HL-60 (cell line): ENCODE data around the gene TMEM178A.
A peak's percentile ranks its signal among the peaks of the same experiment; 100 is the strongest.

Experiments used
- GABPA ChIP-seq: IDR thresholded peaks from 2 replicates; pipeline ENCODE4 v1.6.1; 2012; ENCODE audit warnings: low read depth
- SPI1 ChIP-seq: IDR thresholded peaks from 2 replicates; pipeline ENCODE4 v1.6.1; 2012; ENCODE audit warnings: low read depth, mild to moderate bottlenecking, borderline replicate concordance
- TF ChIP-seq, protein P1 (sequence below): IDR thresholded peaks from one replicate; pipeline ENCODE4 v1.5.1; 2011; ENCODE audit warnings: low read length, control low read depth, inconsistent platforms; ENCODE audit not compliant: insufficient read depth
- TF ChIP-seq, protein P2 (sequence below): IDR thresholded peaks from 2 replicates; pipeline ENCODE4 v1.6.1; 2012; ENCODE audit warnings: low read depth; ENCODE audit not compliant: insufficient replicate concordance

DNA sequence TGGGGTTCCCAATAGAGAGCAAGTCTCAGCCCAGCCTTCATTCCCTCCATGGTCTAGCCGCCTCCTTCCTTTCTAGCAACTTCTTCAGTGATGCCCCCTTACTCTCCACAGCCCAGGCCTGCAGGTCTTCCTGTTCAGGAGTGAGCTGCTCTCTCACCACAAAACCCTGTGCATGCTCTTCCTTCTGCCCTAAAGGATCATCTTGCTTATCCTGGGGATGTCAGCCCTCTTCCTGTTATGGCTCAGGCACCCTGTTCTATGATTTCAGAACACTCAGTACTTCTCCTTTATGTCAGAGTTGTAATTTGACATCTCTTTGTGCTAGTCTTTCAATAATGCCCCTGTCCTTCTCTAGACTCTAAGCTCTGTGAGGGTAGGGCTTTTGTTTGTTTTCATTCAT is 19.4 kb downstream of the TMEM178A start:
- TF ChIP-seq, protein P1, sequence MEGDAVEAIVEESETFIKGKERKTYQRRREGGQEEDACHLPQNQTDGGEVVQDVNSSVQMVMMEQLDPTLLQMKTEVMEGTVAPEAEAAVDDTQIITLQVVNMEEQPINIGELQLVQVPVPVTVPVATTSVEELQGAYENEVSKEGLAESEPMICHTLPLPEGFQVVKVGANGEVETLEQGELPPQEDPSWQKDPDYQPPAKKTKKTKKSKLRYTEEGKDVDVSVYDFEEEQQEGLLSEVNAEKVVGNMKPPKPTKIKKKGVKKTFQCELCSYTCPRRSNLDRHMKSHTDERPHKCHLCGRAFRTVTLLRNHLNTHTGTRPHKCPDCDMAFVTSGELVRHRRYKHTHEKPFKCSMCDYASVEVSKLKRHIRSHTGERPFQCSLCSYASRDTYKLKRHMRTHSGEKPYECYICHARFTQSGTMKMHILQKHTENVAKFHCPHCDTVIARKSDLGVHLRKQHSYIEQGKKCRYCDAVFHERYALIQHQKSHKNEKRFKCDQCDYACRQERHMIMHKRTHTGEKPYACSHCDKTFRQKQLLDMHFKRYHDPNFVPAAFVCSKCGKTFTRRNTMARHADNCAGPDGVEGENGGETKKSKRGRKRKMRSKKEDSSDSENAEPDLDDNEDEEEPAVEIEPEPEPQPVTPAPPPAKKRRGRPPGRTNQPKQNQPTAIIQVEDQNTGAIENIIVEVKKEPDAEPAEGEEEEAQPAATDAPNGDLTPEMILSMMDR = no peak
- TF ChIP-seq, protein P2, sequence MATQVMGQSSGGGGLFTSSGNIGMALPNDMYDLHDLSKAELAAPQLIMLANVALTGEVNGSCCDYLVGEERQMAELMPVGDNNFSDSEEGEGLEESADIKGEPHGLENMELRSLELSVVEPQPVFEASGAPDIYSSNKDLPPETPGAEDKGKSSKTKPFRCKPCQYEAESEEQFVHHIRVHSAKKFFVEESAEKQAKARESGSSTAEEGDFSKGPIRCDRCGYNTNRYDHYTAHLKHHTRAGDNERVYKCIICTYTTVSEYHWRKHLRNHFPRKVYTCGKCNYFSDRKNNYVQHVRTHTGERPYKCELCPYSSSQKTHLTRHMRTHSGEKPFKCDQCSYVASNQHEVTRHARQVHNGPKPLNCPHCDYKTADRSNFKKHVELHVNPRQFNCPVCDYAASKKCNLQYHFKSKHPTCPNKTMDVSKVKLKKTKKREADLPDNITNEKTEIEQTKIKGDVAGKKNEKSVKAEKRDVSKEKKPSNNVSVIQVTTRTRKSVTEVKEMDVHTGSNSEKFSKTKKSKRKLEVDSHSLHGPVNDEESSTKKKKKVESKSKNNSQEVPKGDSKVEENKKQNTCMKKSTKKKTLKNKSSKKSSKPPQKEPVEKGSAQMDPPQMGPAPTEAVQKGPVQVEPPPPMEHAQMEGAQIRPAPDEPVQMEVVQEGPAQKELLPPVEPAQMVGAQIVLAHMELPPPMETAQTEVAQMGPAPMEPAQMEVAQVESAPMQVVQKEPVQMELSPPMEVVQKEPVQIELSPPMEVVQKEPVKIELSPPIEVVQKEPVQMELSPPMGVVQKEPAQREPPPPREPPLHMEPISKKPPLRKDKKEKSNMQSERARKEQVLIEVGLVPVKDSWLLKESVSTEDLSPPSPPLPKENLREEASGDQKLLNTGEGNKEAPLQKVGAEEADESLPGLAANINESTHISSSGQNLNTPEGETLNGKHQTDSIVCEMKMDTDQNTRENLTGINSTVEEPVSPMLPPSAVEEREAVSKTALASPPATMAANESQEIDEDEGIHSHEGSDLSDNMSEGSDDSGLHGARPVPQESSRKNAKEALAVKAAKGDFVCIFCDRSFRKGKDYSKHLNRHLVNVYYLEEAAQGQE = no peak
- TF ChIP-seq GABPA (no peak), SPI1 (peak; percentile 49; the same call in 1 of the 2 replicates)
